GDM1 (cell line): Measurements from ENCODE around the gene SH3GL3.

Source experiments
- DNase-seq: peaks from one replicate; lab custom pipeline; 2025; lab: John Stamatoyannopoulos, UW

The SH3GL3 gene, protein sequence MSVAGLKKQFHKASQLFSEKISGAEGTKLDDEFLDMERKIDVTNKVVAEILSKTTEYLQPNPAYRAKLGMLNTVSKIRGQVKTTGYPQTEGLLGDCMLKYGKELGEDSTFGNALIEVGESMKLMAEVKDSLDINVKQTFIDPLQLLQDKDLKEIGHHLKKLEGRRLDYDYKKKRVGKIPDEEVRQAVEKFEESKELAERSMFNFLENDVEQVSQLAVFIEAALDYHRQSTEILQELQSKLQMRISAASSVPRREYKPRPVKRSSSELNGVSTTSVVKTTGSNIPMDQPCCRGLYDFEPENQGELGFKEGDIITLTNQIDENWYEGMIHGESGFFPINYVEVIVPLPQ

DNA sequence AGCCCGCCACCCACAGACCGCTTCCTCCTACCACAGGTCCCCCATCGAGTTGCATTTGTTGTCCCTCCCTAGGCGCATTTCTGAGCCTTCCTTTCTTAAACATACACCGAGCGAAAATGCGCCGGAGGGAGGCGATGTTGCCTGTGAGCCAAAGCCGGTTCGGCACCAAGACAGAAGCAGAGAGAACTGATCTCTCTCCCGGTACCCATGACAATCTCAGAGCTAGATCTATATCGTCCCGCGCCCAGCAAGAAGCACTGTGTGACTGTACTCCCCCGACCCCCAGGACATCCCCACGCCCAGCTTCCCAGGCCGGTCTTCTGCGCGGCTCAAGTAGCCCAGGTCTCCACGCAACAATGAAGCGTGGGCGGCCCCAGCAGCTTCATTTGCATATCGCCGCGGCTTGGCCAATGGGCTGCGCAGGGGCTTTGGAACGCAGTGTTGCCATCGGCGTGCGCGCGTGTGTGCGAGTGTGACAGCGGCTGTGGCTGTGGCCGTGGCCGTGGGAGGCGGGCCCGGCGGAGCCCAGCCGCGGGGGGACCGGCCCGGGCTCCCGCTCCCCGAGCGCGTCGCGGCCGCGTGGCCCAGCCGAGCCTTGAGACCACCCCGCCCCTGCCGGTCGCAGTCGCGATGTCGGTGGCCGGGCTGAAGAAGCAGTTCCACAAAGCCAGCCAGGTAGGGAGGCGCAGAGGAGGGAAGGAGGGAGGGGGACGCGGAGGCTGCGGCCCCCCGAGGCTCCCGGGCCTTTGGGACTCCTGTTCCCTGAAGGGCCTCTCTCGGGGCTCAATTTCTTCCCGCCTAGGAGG is at the start of gene SH3GL3:
Gene SH3GL3, plus strand, starts transcription at position 438 of the 806 bp plus-strand sequence. Its CDS starts 193 bp downstream, at position 631.
- no peak for DNase-seq

DNA sequence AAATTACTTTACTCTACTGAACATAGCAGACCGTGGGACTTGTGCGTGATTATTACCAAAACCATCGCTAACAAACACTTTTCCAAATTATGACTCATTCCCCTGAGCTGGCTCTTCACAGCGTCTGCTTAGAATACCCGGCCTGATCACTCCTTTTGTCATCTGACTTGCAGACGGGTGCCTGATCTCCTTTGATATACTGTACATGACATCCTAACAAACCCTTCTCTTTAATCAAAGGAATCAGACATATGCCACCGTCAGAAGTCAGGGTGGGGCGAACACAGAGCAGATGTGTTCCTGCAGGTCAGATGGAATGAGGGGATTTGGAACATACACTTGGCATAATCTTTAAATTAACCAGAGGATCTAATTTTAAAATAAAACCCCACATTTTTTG is 48.5 kb upstream of the SH3GL3 start:
- DNase-seq, result no peak

DNA sequence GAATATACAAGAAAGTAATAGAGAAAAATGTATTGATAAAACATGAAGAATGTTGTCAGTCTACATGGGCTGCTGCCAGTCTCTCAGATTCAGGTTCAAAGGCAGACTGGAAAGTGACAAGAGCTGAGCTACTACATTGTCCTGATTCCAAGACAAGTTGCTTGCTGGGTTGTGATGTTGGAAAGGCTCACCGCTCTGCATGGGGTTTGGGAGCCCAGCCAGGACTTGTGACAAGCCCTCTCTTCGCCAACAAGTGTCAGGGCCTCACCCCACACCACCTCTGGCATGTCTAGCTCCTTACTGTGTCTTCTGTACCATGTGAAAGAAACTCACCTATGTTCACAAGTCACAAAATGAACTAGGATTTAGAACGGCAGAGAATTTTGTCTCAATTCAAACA is 43.0 kb upstream of the SH3GL3 start:
- DNase-seq, result no peak

DNA sequence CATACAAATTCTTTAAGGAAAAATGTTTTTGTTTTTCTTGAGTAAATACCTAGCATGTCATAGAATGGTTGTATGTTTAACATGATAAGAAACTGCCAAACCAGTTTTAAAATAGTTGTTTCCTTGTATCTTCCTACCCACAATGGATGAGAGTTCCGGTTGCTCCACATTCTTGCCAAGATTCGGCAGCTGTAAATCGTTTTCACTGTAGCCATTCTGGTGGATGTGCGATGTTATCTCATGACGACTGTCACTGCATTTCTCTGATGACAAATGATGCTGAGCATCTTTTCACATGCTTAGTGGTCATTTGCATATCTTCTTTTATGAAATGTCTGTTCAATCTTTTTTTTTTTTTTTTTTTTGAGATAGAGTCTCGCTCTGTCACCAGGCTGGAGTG is 36.6 kb upstream of the SH3GL3 start:
- no peak for DNase-seq

DNA sequence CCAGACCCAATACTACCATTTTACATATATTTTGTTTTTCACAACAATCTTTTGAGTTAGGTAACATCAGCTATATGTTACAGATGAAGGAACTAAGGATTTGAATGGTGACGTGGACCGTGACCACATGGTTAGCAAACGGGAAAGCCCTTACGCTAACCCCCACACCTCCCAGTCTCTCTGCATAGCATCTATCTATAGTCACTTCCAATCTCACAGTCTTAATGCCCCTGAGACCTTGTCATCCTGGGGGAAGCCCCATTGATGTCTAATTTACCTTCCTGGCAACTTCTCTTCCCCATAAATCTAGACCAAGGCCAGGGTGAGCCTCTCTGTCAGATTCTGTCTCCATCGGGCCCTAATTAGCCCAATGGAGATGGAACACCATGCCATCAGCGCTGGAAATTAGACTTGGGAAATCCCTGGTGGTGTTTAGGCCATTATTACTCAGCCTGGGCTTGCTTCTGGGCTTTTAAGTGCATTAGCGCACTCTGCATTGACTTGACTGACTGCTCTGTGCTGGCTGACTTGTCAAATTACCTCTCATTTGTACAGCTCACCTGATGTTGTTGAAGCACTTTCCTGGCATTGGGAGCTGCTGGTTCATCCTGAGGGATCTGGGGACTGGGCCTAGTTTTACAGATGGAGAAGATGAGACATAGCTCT is 34.0 kb upstream of the SH3GL3 start:
- no peak for DNase-seq

DNA sequence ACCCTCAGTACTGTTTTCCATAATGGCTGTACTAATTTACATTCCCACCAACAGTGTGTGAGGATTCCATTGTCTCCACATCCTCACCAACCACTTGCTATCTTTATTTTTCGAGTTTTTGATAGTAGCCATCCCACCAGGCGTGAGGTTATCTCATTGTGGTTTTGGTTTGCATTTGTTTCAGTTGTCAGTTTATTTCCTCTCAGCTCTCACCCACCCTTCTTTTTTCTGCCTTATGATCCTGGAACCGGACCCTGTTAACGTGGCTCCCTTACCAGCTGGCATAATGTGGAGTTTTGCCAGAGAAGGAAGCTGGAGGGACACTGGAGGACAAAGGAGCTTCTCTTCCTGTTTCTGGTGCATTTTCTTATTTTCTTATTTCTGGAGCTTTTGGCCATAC is 25.1 kb upstream of the SH3GL3 start:
- no peak for DNase-seq

DNA sequence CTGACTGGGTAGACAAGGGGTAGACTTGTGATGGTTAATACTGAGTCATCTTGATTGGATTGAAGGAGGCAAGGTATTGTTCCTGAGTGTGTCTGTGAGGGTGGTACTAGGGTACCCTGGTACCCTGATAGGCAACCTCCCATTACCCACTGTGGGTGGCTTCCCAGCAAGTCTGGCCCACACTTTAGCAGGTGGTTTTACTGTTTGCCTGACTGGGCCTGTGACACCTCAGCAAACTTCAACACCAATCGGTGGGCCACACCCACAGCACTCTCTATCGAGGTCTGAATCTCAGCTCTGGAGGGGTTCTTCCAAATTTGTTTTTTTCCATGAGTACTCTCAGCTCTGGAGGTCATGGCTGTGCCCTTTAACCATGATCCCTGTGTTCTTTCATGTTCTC is 24.6 kb upstream of the SH3GL3 start:
- DNase-seq, result no peak

DNA sequence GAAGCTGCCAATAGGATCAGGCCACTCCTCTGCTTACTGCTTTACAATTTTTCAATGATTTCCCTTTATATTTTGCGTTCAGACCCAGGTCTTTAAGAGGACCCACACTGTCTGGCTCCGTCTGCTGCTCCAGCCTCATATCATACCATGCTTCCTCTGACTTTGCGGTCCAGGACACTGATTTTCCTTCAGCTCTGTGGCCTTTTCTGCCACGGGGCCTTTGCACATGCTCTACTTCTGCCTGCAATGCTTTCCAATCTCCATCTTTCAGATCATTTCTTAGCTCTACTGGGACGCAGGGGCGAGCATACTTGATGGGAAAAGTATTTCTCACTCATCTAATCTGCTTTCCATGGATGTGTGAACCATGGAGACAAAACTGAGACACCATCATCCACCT is 23.0 kb upstream of the SH3GL3 start:
- DNase-seq, result no peak

DNA sequence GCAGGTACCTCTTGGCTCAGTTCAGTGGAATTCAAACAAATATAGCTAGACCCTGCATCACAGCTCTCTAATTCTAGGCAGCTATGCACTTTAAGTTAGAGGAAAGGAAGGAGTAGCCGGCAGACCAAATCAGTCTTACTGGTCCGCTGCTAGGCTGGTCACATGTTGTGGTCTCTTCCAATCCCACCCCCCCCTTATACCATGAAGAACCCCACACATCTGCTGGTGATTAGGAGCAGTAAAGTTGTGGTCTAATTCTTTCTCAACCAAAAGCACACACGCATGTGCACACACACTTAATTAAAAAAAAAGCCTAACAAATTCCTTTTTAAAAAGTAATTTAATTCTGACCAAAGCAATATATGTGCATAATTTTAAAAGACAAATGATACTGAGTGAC is 16.7 kb upstream of the SH3GL3 start:
- no peak for DNase-seq

DNA sequence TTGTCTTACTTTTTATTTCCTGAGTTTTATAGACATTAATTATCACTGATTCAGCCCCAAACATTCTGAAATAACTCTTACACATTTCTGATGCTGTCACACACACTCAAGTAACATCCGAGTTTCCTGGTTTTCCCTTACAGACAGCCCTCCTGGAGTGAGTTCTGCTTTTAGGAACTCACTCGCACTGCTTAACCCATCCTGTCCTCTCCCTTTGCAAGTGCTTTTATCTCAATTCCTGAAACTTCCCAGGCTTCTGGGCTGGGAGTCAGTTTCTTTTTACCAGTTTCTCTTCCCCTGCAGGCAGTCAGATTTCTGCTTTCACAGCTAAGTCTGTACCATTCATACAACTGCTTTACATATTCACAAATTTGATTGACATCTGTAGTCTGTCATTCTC is 15.6 kb upstream of the SH3GL3 start:
- DNase-seq, result no peak

DNA sequence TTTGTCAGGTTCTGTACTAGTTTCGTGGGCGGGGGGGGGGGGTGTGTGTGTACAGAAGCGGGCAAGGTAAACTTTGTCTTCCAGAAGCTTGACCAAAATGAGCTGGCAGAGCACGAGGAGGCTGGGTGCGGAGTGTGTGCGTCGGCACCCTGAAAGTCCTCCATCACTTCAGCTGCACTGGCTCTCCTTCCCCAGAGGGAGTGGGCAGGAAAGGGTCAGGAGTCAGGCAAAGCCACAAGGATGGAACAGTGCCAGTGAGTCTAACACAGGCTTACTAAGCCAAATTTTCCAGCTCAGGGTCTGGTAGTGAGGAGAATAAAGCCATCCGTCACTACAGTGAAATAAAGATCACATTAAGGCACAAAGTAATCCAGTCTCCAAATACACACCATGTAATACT is 11.9 kb upstream of the SH3GL3 start:
- no peak for DNase-seq

DNA sequence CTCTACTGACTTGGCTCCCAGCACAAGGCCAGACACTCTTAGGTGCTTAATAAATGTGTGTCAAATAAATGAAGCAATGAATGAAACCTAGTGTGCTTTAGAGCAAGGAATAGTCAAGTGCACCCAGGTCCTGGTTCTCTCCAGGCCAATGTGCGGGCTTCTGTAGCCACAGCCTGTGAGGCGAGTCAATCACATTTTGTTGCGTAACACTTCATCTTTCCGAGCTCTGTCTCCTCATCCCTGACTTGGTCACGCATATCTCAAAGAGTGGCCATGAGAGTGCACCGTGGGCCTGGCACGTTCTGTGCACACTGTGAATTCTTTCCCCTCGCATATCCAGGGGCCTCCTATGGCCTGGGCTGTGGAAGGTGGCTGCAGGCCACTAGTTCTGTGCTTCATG is 11.4 kb upstream of the SH3GL3 start:
- DNase-seq, result no peak

DNA sequence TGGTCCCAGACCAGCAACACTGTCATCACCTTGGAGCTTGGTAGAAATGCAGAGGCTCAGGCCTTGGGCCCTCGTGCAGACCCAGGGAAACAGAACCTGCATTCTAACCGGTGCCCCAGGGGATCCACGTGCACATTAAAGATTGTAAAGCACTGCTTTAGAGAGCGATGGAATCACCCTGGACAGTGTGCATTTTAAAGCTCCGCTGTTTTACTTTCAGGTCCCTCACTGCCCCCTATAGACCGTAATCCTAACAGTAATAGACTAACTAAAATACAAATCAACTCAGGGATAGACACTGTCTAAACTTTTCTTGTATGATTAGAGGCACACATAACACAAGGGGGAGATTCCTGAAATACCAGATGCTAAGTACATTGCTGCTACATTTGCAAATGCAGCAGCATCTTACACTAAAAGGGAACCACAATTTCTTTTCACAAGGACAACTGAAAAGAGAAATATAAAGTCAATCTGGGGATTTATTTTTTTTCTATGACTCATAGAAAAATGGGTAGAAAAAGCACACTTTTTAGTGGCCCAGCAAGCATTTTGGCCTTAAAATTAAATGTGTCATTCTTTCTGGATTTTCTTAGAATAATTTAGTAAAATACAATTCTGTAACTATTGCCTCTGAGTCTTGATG is 10.5 kb upstream of the SH3GL3 start:
- no peak for DNase-seq

DNA sequence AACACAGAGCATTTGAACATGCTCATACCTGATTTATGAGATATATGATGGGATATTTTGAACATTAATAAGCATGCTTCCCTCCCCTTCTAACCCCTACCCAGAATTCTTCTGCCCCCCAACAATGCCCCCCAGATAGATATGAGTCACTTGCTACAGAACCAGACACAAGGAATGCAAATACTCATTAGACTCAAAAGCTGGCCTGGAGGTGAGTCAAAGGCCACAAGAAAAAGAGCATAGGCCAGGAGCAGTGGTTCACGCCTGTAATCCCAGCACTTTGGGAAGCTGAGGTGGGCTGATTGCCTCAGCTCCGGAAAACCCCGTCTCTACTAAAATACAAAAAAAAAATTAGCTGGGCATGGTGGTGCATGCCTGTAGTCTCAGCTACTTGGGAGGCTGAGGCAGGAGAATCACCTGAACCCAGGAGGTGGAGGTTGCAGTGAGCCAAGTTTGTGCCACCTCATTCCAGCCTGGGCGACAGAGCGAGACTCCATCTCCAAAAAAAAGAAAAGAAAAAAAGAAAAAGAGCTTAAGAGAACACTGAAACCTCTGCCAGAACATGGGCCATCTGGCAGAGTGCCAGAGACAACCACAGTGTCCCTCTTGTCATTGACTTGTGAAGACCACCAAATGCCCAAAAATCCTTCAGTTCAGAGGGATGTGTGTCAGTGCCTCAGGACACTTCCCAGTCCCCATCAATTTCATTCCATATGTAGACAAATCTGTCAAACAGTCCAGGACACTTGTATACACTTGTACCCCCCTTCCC is 3.9 kb upstream of the SH3GL3 start:
- DNase-seq, result no peak

DNA sequence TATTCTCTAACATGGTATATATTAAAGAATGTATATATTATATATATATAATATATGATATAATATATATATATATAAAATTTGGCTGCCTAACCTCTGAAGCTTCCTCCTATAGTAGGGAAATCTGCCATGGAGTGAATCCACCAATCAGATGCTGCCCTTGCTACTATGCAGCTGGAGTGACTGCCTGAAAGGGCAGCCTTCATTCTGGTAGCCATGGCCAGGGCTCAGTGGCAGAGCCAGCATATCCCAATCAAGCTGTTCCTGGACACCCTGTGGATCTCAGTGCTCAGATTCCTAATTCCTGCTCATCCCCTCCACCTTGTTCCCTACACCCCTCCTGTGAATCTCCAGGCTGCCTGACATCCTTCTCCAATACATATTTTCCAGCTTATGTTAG is 2.2 kb upstream of the SH3GL3 start:
- DNase-seq, result no peak

DNA sequence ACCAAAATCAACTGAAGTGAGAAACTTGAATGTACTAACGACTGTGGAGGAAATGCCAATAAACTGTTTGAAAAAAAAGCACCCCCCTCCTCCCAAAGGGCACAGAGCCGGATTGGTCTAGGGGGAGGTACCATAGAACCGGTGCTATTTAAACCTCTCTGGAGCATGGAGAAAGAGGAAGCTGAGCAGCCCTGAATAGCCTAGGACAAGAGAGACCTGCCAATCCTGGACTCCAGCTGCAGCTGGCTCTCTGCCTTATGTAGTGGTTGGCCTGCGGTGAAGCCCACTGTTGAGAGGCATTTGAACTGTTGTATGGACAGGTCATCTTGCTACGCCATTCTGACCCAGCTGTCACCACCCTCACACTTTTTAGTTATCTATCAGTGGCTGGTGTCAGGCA is 1.5 kb upstream of the SH3GL3 start:
- DNase-seq, result no peak

DNA sequence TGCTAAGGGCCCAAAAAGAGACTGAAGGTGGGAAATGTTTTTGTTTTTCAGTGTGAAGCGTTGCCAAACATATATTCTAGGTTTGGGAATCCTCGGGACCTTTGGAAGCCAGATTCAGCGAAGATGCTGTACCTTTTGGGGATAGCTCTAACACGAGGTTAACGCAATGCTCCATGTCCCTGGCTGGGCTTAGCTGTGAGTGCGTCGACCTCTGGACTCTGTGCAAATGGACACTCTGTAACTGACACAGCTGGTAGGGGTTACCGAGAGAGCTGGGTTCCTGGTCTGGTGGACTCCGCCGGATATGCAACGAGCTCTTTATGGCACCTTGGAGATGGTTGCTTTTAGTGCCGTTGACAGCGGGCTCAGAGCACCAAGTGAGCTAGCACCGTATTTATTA is 724 bp upstream of the SH3GL3 start:
- DNase-seq, result no peak

DNA sequence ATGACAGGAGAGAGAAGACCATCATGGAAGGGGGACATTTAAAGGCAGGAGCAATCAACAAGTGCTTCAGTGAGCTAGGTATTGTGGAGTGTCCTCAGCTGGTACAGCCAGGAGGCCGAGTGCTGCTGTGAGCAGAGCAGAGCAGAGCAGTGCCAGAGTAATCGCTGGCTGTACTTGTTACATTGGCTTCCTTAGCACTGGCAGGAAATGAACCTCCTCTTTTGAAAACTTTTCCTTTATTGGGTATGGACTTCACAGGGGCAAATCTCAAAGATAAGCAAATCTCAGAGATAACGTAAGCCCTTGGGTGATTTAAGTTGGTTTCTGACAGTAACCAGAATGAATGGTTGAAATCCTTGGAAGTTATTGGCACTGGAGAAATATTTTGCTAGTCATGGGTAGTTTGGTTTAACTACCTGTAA is 2.1 kb downstream of the SH3GL3 start:
- no peak for DNase-seq

DNA sequence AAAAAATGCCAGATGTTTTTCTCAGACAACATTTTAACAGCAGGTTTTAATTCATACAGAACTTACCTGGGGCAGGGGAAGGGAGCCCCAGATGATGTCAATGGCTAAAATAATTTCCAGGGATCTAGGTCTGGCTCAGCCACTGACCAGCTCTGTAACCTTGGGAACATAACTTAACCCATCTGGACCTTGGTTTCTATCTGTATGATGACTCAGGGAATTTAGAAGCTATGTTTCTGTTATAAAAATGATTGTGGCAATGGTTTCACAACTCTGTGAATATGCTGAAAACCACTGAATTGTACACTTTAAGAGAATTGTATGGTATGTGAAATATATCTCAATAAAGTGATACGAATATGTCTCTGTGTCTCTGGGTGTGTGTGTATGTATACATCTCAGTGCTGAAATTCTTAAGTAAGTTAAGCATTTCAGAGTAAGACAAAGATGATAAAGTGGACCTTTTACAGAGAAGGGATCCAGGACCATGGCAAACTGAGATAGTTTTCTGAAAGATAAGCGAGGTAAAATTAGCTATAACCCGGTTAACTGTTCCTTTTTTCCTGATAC is 2.9 kb downstream of the SH3GL3 start:
- DNase-seq, result no peak

DNA sequence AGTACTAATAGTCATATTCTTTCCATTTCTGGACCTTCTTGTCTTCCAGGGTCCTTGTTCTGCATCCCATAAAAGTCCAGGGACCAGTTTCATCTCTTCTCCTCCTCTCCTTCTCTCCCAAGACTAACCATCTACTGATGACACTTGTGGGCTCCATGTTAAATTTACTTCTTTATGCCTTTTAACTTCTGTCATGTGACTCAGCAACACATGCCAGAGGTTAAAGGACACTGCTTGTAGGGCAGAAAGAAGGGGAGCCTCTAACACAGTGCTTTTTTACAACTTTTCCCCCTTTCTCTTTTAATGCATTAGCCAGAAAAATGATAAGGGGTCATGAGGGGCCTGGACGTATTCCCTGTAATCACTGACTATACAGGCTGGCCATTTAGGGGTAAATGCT is 10.0 kb downstream of the SH3GL3 start:
- DNase-seq, result no peak

DNA sequence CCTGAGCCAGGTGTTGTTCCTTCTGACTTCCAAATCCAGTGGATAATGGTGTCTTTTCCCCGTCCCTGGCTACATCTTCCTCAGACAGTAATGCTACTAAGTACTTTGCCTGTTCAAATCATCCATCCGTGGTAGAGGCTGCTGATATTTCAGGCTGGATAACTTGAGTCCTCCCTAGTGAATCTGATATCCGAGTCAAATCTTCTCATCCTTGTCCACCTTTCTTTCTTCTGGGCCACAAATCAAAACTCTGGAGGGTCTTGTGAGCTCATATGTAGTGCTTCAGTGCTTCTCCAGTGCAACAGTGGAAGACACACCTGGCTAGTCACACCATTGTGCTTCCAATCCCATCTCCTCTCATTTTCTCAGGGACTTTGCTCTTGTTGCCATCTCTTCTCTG is 11.2 kb downstream of the SH3GL3 start:
- no peak for DNase-seq
